PC-3 (cell line): ENCODE data around the gene LUM. TPM values are rescaled to one million over a fixed set of nuclear protein-coding genes. Genes with fewer than 3 reads are reported as not detected.

Experiments used
- ATAC-seq: fragments of 200-7000 bp; cut with Tn5 transposase; 2 replicates; pipeline ENCODE4 v1.9.1; 2020; ENCODE audit warnings: mild to moderate bottlenecking, moderate library complexity
- BruUV-seq: library from RNA; stranded (reverse); fragments of 400-500 nt; replicated peaks from 2 replicates; lab custom pipeline; 2021; lab: Mats Ljungman, UMichigan
- CTCF ChIA-PET: fragments of 300-600 bp; sonication (Branson Sonifier 250); formaldehyde crosslinking; loops from one replicate; lab custom pipeline; 2022; ENCODE audit warnings: antibody characterized with exemption; lab: Charles Lee
- POLR2A ChIA-PET: fragments of 300-600 bp; sonication (Branson Sonifier 250); formaldehyde crosslinking; loops from one replicate; lab custom pipeline; 2022; ENCODE audit warnings: antibody characterized with exemption; ENCODE audit not compliant: unreplicated experiment; lab: Charles Lee
- DNase-seq: peaks from one replicate; pipeline ENCODE4 v3.0.0-alpha.2; 2015
- H2AFZ ChIP-seq: fragments of 300-600 bp; sonication (generic); 2 replicates; pipeline ENCODE4 v1.6.0; 2016; ENCODE audit warnings: antibody characterized with exemption, low read length
- H3F3A ChIP-seq: fragments of 300-600 bp; sonication (generic); one replicate; pipeline ENCODE4 v1.6.0; 2017; ENCODE audit warnings: antibody characterized with exemption, low read length, control low read depth, mild to moderate bottlenecking; ENCODE audit not compliant: unreplicated experiment
- H3K27ac ChIP-seq: fragments of 300-600 bp; sonication (generic); 2 replicates; pipeline ENCODE4 v1.5.1; 2016; ENCODE audit warnings: mild to moderate bottlenecking, low read length
- H3K27me3 ChIP-seq: fragments of 300-600 bp; sonication (generic); 2 replicates; pipeline ENCODE4 v1.6.1; 2016; ENCODE audit warnings: low read length, mixed read lengths
- H3K36me3 ChIP-seq: fragments of 300-600 bp; sonication (generic); 2 replicates; pipeline ENCODE4 v1.6.1; 2016; ENCODE audit warnings: low read depth, mixed run types, low read length, mixed read lengths
- H3K4me1 ChIP-seq: fragments of 300-600 bp; sonication (generic); 2 replicates; pipeline ENCODE4 v1.5.1; 2016; ENCODE audit warnings: low read length; ENCODE audit not compliant: insufficient read depth
- H3K4me2 ChIP-seq: fragments of 300-600 bp; sonication (generic); 2 replicates; pipeline ENCODE4 v1.6.0; 2016; ENCODE audit warnings: low read length
- H3K4me3 ChIP-seq: fragments of 300-600 bp; sonication (generic); 2 replicates; pipeline ENCODE4 v1.5.1; 2016; ENCODE audit warnings: mild to moderate bottlenecking, low read length, mixed read lengths
- H3K79me2 ChIP-seq: fragments of 300-600 bp; sonication (generic); 2 replicates; pipeline ENCODE4 v1.6.1; 2017; ENCODE audit warnings: low read length, mixed read lengths
- H3K9ac ChIP-seq: fragments of 300-600 bp; sonication (generic); 2 replicates; pipeline ENCODE4 v1.6.0; 2016; ENCODE audit warnings: mild to moderate bottlenecking, low read length
- H3K9me2 ChIP-seq: fragments of 300-600 bp; sonication (generic); replicated peaks from 2 replicates; pipeline ENCODE4 v1.6.1; 2016; ENCODE audit warnings: mixed run types, low read length, mixed read lengths
- H3K9me3 ChIP-seq: fragments of 300-600 bp; sonication (generic); 2 replicates; pipeline ENCODE4 v1.6.1; 2016; ENCODE audit warnings: low read length, mixed read lengths
- H4K20me1 ChIP-seq: fragments of 300-600 bp; sonication (generic); 2 replicates; pipeline ENCODE4 v1.6.1; 2016; ENCODE audit warnings: low read length, mixed read lengths
- CTCF ChIP-seq: fragments of 300-600 bp; sonication (generic); conservative IDR thresholded peaks from 2 replicates; pipeline ENCODE4 v1.5.1; 2017; ENCODE audit warnings: antibody characterized with exemption, low read depth, mild to moderate bottlenecking, low read length
- EZH2 ChIP-seq: fragments of 300-600 bp; sonication (generic); IDR thresholded peaks from one replicate; pipeline ENCODE4 v1.6.1; 2017; ENCODE audit warnings: antibody characterized with exemption, mild to moderate bottlenecking, low read length; ENCODE audit not compliant: unreplicated experiment
- EZH2phosphoT487 ChIP-seq: fragments of 300-600 bp; sonication (generic); IDR thresholded peaks from 2 replicates; pipeline ENCODE4 v1.6.1; 2018; ENCODE audit warnings: mild to moderate bottlenecking, antibody characterized with exemption, low read length, borderline replicate concordance
- intact Hi-C: fragments of 100-400 bp; cut with micrococcal nuclease; formaldehyde crosslinking; loops from 2 replicates; pipeline ENCODE4 v1.9.0; 2023
- total RNA-seq: library from RNA; depleted of rRNA; stranded (reverse); fragments of >200 nt; gene quantifications from 2 replicates; pipeline ENCODE4 v1.2.3, GENCODE V29; 2014

Gene LUM
- total RNA-seq, 1 experiment from 2014 or later = 0.15 TPM

GRCh38 chr12:91074851-91075250 is 36.4 kb downstream of the LUM start:
- CTCF ChIA-PET = interaction anchor here (0.5 kb wide), 1 partner anchor 32 kb away, joined by 4 read pairs; no protein-coding TSS in a partner anchor
- Histone ChIP-seq H3K9me2 (no peaks in the 10 kb centered on the region), H3K4me3 (no peak overlapping the region), H3K79me2 (no peaks in the 10 kb centered on the region), H3K27me3 (no peaks in the 10 kb centered on the region), H2AFZ (no peak overlapping the region), H3K36me3 (no peaks in the 10 kb centered on the region), H3K9ac (no peak overlapping the region), H3K9me3 (no peaks in the 10 kb centered on the region), H3K27ac (0 out of 2 replicates have a peak overlapping the region, but pooled peaks have one; percentile 3), H3K4me2 (peak overlapping the region; percentile 56), H4K20me1 (no peaks in the 10 kb centered on the region), H3F3A (no peaks in the 10 kb centered on the region), H3K4me1 (peaks cover 30% of the 10 kb centered on the region)
- ATAC-seq = peak; percentile 81
- POLR2A ChIA-PET = no interaction called here
- BruUV-seq = no TSS peak
- TF ChIP-seq EZH2phosphoT487 = no peak
- TF ChIP-seq CTCF = no peak
- no peak for TF ChIP-seq EZH2
- peak; percentile 67 for DNase-seq
- intact Hi-C loops = loop anchor here (5.0 kb wide), 1 partner anchor 53 kb away; no protein-coding TSS in a partner anchor

- H2AFZ ChIP-seq = no peak overlapping the region
- no peak for DNase-seq
- H3K4me2 ChIP-seq = peak overlapping the region; percentile 56
- H3K27ac ChIP-seq = 0 out of 2 replicates have a peak overlapping the region, but pooled peaks have one; percentile 3
- CTCF ChIA-PET = no interaction called here
- no peaks in the 10 kb centered on the region for H3K9me3 ChIP-seq
- no peak for ATAC-seq
- peaks cover 27% of the 10 kb centered on the region for H3K4me1 ChIP-seq
- no TSS peak for BruUV-seq
- no peak overlapping the region for H3K4me3 ChIP-seq
- no peak overlapping the region for H3K9ac ChIP-seq
- H3K79me2 ChIP-seq = no peaks in the 10 kb centered on the region
- H3F3A ChIP-seq = no peaks in the 10 kb centered on the region
- no peaks in the 10 kb centered on the region for H3K36me3 ChIP-seq
- H3K9me2 ChIP-seq = no peaks in the 10 kb centered on the region
- no peak for TF ChIP-seq CTCF
- TF ChIP-seq EZH2phosphoT487 = no peak
- no peak for TF ChIP-seq EZH2
- no peaks in the 10 kb centered on the region for H3K27me3 ChIP-seq
- intact Hi-C loops = loop anchor here (5.0 kb wide), 1 partner anchor 52 kb away; no protein-coding TSS in a partner anchor
- POLR2A ChIA-PET = no interaction called here
- no peaks in the 10 kb centered on the region for H4K20me1 ChIP-seq
These were observed 37.1 kb downstream of the LUM start for GRCh38 chr12:91074154-91074709.

GRCh38 chr12:91073426-91073825 is 37.9 kb downstream of the LUM start:
- no peaks in the 10 kb centered on the region for H3K27me3 ChIP-seq
- no peaks in the 10 kb centered on the region for H3K9me2 ChIP-seq
- intact Hi-C loops = loop anchor here (5.0 kb wide), 1 partner anchor 51 kb away; no protein-coding TSS in a partner anchor
- CTCF ChIA-PET = no interaction called here
- H3F3A ChIP-seq = no peaks in the 10 kb centered on the region
- no TSS peak for BruUV-seq
- DNase-seq (no peak), ATAC-seq (no peak)
- no peaks in the 10 kb centered on the region for H3K79me2 ChIP-seq
- H4K20me1 ChIP-seq = no peaks in the 10 kb centered on the region
- peaks cover 27% of the 10 kb centered on the region for H3K4me1 ChIP-seq
- no peak overlapping the region for H2AFZ ChIP-seq
- H3K27ac ChIP-seq = no peak overlapping the region
- POLR2A ChIA-PET = no interaction called here
- no peak overlapping the region for H3K4me3 ChIP-seq
- no peak overlapping the region for H3K9ac ChIP-seq
- no peaks in the 10 kb centered on the region for H3K9me3 ChIP-seq
- no peaks in the 10 kb centered on the region for H3K36me3 ChIP-seq
- no peak for TF ChIP-seq EZH2
- TF ChIP-seq CTCF = no peak
- TF ChIP-seq EZH2phosphoT487 = no peak
- no peak overlapping the region for H3K4me2 ChIP-seq
